GM12874 (cell line): ENCODE results near the gene TGFBR2.

Experiments
- CTCF ChIP-seq: IDR thresholded peaks from 2 replicates; pipeline ENCODE4 v1.5.1; 2011; ENCODE audit warnings: low read depth, mild to moderate bottlenecking, control low read depth, low read length, moderate library complexity; ENCODE audit not compliant: insufficient read depth

TGFBR2 gene

GRCh38 chr3:30696403-30696819 is 90.0 kb downstream of the TGFBR2 start:
- no peak for TF ChIP-seq CTCF

- TF ChIP-seq CTCF: no peak
These were observed 90.5 kb downstream of the TGFBR2 start for GRCh38 chr3:30696896-30697295.

GRCh38 chr3:30698549-30698948 is 92.1 kb downstream of the TGFBR2 start:
- no peak for TF ChIP-seq CTCF

- TF ChIP-seq CTCF: no peak
These were observed 93.5 kb downstream of the TGFBR2 start for GRCh38 chr3:30699927-30700326.

- no peak for TF ChIP-seq CTCF
These were observed 94.4 kb downstream of the TGFBR2 start for GRCh38 chr3:30700702-30701321.

GRCh38 chr3:30702038-30702827 is 95.8 kb downstream of the TGFBR2 start:
- TF ChIP-seq CTCF: no peak

GRCh38 chr3:30702828-30703397 is 96.5 kb downstream of the TGFBR2 start:
- TF ChIP-seq CTCF: no peak
